GM06990 (cell line): Measurements from ENCODE around the gene SELENBP1.

ENCODE experiments used
- DNase-seq: peaks from one replicate; pipeline ENCODE4 v3.0.0-alpha.2; 2011; ENCODE audit not compliant: insufficient read length; ENCODE audit errors: extremely low read depth
- H3K27me3 ChIP-seq: replicated peaks from 2 replicates; pipeline ENCODE4 v1.6.0; 2011; ENCODE audit warnings: low read length; ENCODE audit not compliant: control insufficient read depth, insufficient read depth
- H3K36me3 ChIP-seq: 2 replicates; pipeline ENCODE4 v1.5.1; 2011; ENCODE audit warnings: low read length; ENCODE audit not compliant: control insufficient read depth, insufficient read depth
- H3K4me3 ChIP-seq: replicated peaks from 2 replicates; pipeline ENCODE4 v1.5.1; 2011; ENCODE audit warnings: low read depth, mild to moderate bottlenecking, control low read depth, low read length
- CTCF ChIP-seq: IDR thresholded peaks from 2 replicates; pipeline ENCODE4 v1.5.1; 2011; ENCODE audit warnings: low read length, control low read depth, mild to moderate bottlenecking, inconsistent platforms; ENCODE audit not compliant: insufficient read depth, poor library complexity, severe bottlenecking

SELENBP1 gene

GRCh38 chr1:151372058-151372934 lies at the start of gene SELENBP1:
Gene SELENBP1 (minus strand): TSS chr1:151372705. CDS start chr1:151372641, 64 bp downstream.
- no peak for TF ChIP-seq CTCF
- Histone ChIP-seq H3K36me3 (no peaks in the 10 kb centered on the region), H3K4me3 (no peak within 1 kb of the TSS), H3K27me3 (no peaks in the 10 kb centered on the region)
- DNase-seq = no peak

GRCh38 chr1:151419819-151420218 lies 47.3 kb upstream of the SELENBP1 start:
- no peak for TF ChIP-seq CTCF
- peaks cover 13% of the 10 kb centered on the region for H3K36me3 ChIP-seq
- H3K27me3 ChIP-seq = no peaks in the 10 kb centered on the region
- no peak overlapping the region for H3K4me3 ChIP-seq
- DNase-seq = no peak

- H3K27me3 ChIP-seq = no peaks in the 10 kb centered on the region
- no peak overlapping the region for H3K4me3 ChIP-seq
- H3K36me3 ChIP-seq = peaks cover 11% of the 10 kb centered on the region
- no peak for TF ChIP-seq CTCF
- no peak for DNase-seq
Observed at GRCh38 chr1:151418081-151418480, 45.6 kb upstream of the SELENBP1 start.

GRCh38 chr1:151416231-151416630 lies 43.7 kb upstream of the SELENBP1 start:
- Histone ChIP-seq H3K27me3 (no peaks in the 10 kb centered on the region), H3K4me3 (no peak overlapping the region), H3K36me3 (peaks cover 13% of the 10 kb centered on the region)
- no peak for TF ChIP-seq CTCF
- DNase-seq = no peak

GRCh38 chr1:151411884-151412283 lies 39.4 kb upstream of the SELENBP1 start:
- no peaks in the 10 kb centered on the region for H3K27me3 ChIP-seq
- no peak overlapping the region for H3K4me3 ChIP-seq
- H3K36me3 ChIP-seq = peaks cover 27% of the 10 kb centered on the region
- TF ChIP-seq CTCF = no peak
- DNase-seq = no peak
